SK-N-SH (cell line): Measurements from ENCODE around the gene MCCC1. TPM values are rescaled to one million over a fixed set of nuclear protein-coding genes. Genes with fewer than 3 reads are reported as not detected.

Experiments used
- CTCF ChIA-PET: fragments of 300-600, 350-600 bp; formaldehyde crosslinking; extraction: SDS; loops from one replicate; lab custom pipeline; 2021; lab: Yijun Ruan, JAX
- POLR2A ChIA-PET: fragments of 350-600 bp; sonication (Branson Sonifier 250); formaldehyde crosslinking; extraction: SDS; loops from one replicate; lab custom pipeline; 2020; ENCODE audit warnings: antibody characterized with exemption, inconsistent platforms; lab: Yijun Ruan, JAX
- DNase-seq: peaks from one replicate; pipeline ENCODE4 v3.0.0; 2012
- H2AFZ ChIP-seq: fragments of 200-600 bp; sonication (generic); 2 replicates; pipeline ENCODE4 v1.8.1; 2016; ENCODE audit warnings: antibody characterized with exemption, mild to moderate bottlenecking, low read depth
- H3F3A ChIP-seq: fragments of 200-600 bp; sonication (generic); replicated peaks from 2 replicates; pipeline ENCODE3; 2016; ENCODE audit warnings: antibody characterized with exemption, mild to moderate bottlenecking; ENCODE audit not compliant: insufficient read depth
- H3K27ac ChIP-seq, 2 experiments: fragments of 200-500 bp in 1 of 2; fragments of 200-600 bp in 1 of 2; sonication (Bioruptor generic) in 1 of 2; sonication (generic), shearing (Covaris generic) in 1 of 2; 2 replicates each; pipeline versions ENCODE4 v1.5.1 to v1.6.1; 2014 to 2016; ENCODE audit warnings: low read depth in 2 of 2, inconsistent platforms in 1 of 2, low read length in 1 of 2, mild to moderate bottlenecking in 1 of 2, mixed read lengths in 1 of 2
- H3K27me3 ChIP-seq: fragments of 200-600 bp; sonication (generic), shearing (Covaris generic); 2 replicates; pipeline ENCODE4 v1.6.1; 2016; ENCODE audit warnings: mixed run types; ENCODE audit not compliant: insufficient read depth
- H3K36me3 ChIP-seq, 2 experiments: fragments of 200-500 bp in 1 of 2; fragments of 200-600 bp in 1 of 2; sonication (Bioruptor generic) in 1 of 2; sonication (generic) in 1 of 2; replicated peaks in 1 of 2; 2 replicates each; pipeline versions ENCODE3 to v1.5.1; 2014 to 2016; ENCODE audit warnings: low read length in 1 of 2, mild to moderate bottlenecking in 1 of 2; ENCODE audit not compliant: insufficient read depth in 2 of 2, control insufficient read depth in 1 of 2
- H3K4me1 ChIP-seq, 2 experiments: fragments of 200-500 bp in 1 of 2; fragments of 200-600 bp in 1 of 2; sonication (Bioruptor generic) in 1 of 2; sonication (generic), shearing (Covaris generic) in 1 of 2; 2 replicates each; pipeline versions ENCODE4 v1.5.1 to v1.6.1; 2014 to 2016; ENCODE audit warnings: low read depth in 1 of 2, low read length in 1 of 2, mixed run types in 1 of 2; ENCODE audit not compliant: insufficient read depth in 2 of 2, control insufficient read depth in 1 of 2
- H3K4me2 ChIP-seq: fragments of 200-600 bp; sonication (generic), shearing (Covaris generic); 2 replicates; pipeline ENCODE4 v1.6.1; 2017; ENCODE audit warnings: mixed run types
- H3K4me3 ChIP-seq, 2 experiments: fragments of 200-500 bp in 1 of 2; fragments of 200-600 bp in 1 of 2; sonication (Bioruptor generic) in 1 of 2; sonication (generic), shearing (Covaris generic) in 1 of 2; 2 replicates each; pipeline versions ENCODE4 v1.5.1 to v1.8.1; 2014 to 2016; ENCODE audit warnings: low read depth in 2 of 2, inconsistent platforms in 1 of 2, low read length in 1 of 2, mild to moderate bottlenecking in 1 of 2, mixed read lengths in 1 of 2, moderate library complexity in 1 of 2
- H3K79me2 ChIP-seq: fragments of 200-600 bp; sonication (generic); 2 replicates; pipeline ENCODE4 v1.8.1; 2017; ENCODE audit warnings: mild to moderate bottlenecking; ENCODE audit not compliant: insufficient read depth
- H3K9ac ChIP-seq: fragments of 200-600 bp; sonication (generic); 2 replicates; pipeline ENCODE4 v1.6.1; 2017; ENCODE audit warnings: mixed run types
- H3K9me2 ChIP-seq: fragments of 200-600 bp; sonication (generic); 2 replicates; pipeline ENCODE4 v1.6.1; 2017; ENCODE audit warnings: mixed run types
- H3K9me3 ChIP-seq: fragments of 200-600 bp; sonication (generic); 2 replicates; pipeline ENCODE4 v1.6.1; 2017; ENCODE audit warnings: mixed run types, mild to moderate bottlenecking, moderate library complexity
- H4K20me1 ChIP-seq: fragments of 200-600 bp; sonication (generic); 2 replicates; pipeline ENCODE4 v1.6.1; 2017; ENCODE audit warnings: mild to moderate bottlenecking, mixed run types; ENCODE audit not compliant: insufficient read depth
- CHD2 ChIP-seq: fragments of 150-350 bp; IDR thresholded peaks from 2 replicates; pipeline ENCODE4 v1.6.1; 2018; ENCODE audit warnings: low read length; ENCODE audit not compliant: partially characterized antibody
- ELF1 ChIP-seq: IDR thresholded peaks from 2 replicates; pipeline ENCODE4 v1.4.0; 2012
- EZH2phosphoT487 ChIP-seq: fragments of 200-600 bp; sonication (generic); IDR thresholded peaks from 2 replicates; pipeline ENCODE4 v1.6.1; 2017; ENCODE audit warnings: low read depth, mixed run types, mild to moderate bottlenecking, antibody characterized with exemption, moderate library complexity, borderline replicate concordance
- JUND ChIP-seq: IDR thresholded peaks from 2 replicates; pipeline ENCODE4 v1.4.0; 2012
- MEF2A ChIP-seq: IDR thresholded peaks from 2 replicates; pipeline ENCODE4 v1.4.0; 2012; ENCODE audit warnings: low read depth, borderline replicate concordance
- MXI1 ChIP-seq: IDR thresholded peaks from 2 replicates; pipeline ENCODE4 v1.6.1; 2012; ENCODE audit warnings: mild to moderate bottlenecking, low read depth, low read length, improper control_type of control experiment
- NFIC ChIP-seq: IDR thresholded peaks from 2 replicates; pipeline ENCODE4 v1.4.0; 2012; ENCODE audit warnings: borderline replicate concordance
- NRF1 ChIP-seq: IDR thresholded peaks from 2 replicates; pipeline ENCODE4 v1.6.1; 2012; ENCODE audit warnings: low read depth, mild to moderate bottlenecking, low read length
- PBX3 ChIP-seq: IDR thresholded peaks from 2 replicates; pipeline ENCODE4; 2012
- RCOR1 ChIP-seq: fragments of 150-350 bp; IDR thresholded peaks from 2 replicates; pipeline ENCODE4 v1.6.1; 2017; ENCODE audit warnings: antibody characterized with exemption, low read length
- RFX5 ChIP-seq: IDR thresholded peaks from 2 replicates; pipeline ENCODE4 v1.6.1; 2012; ENCODE audit warnings: mild to moderate bottlenecking, improper control_type of control experiment, low read length
- TAF1 ChIP-seq: IDR thresholded peaks from 2 replicates; pipeline ENCODE4 v1.6.1; 2012; ENCODE audit warnings: low read depth, mild to moderate bottlenecking, low read length, moderate library complexity, borderline replicate concordance
- YY1 ChIP-seq: IDR thresholded peaks from 2 replicates; pipeline ENCODE4 v1.4.0; 2012; ENCODE audit warnings: low read depth, mild to moderate bottlenecking
- WGBS: methylation state at CpG from one replicate; pipeline ENCODE4 v1.1.6; 2017; ENCODE audit warnings: low lambda C conversion rate; 5-methylcytosine and 5-hydroxymethylcytosine counted together
- polyA plus RNA-seq, 3 experiments: library from polyadenylated mRNA; depleted of rRNA; stranded (reverse); fragments of >200 nt; gene quantifications; 2 replicates each; pipeline ENCODE4 v1.2.3, GENCODE V29; 2012
- TF ChIP-seq, protein P1 (sequence below): IDR thresholded peaks from 2 replicates; pipeline ENCODE4 v1.4.0; 2012; ENCODE audit warnings: low read depth, borderline replicate concordance
- TF ChIP-seq, protein P2 (sequence below): IDR thresholded peaks from 2 replicates; pipeline ENCODE4 v1.4.0; 2012; ENCODE audit warnings: low read depth
- TF ChIP-seq, protein P3 (sequence below): fragments of 200-600 bp; sonication (generic); IDR thresholded peaks from 2 replicates; pipeline ENCODE4 v1.6.1; 2017; ENCODE audit warnings: antibody characterized with exemption, mild to moderate bottlenecking, moderate library complexity
- TF ChIP-seq, protein P4 (sequence below): IDR thresholded peaks from 2 replicates; pipeline ENCODE4 v1.6.1; 2012; ENCODE audit warnings: mild to moderate bottlenecking, low read depth, low read length, moderate library complexity

The MCCC1 gene
- polyA plus RNA-seq, 1 of the 3 experiments (the other 2 are of a cell fraction): 15.4 TPM

DNA sequence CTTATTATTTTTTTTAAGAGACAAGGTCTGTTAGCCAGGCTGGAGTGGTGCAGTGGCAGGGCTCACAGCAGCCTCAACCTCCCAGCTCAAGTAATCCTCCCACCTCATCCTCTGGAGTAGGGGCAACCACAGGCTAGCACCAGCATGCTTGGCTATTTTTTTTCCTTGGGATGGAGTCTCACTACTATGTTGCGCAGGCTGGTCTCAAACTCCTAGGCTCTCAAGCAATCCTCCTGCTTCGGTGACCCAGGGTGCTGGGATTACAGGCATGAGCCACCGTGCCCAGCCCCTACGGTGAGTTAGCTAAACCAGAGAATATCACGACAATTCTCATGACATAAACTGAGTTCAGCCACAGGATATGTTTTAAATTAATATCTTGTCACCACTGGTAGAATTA lies 120.9 kb downstream of the MCCC1 start:
- no peaks in the 10 kb centered on the region for H3K9me2 ChIP-seq
- ChIA-PET CTCF (interaction anchor here (0.6 to 1.7 kb wide), 2 partner anchors 48 to 1251 kb away, joined by 3 read pairs; no protein-coding TSS in a partner anchor), POLR2A (interaction anchor here (0.6 kb wide), 1 partner anchor 333 kb away, joined by 3 read pairs; no protein-coding TSS in a partner anchor)
- no peaks in the 10 kb centered on the region for H3K27me3 ChIP-seq
- peaks cover 32% of the 10 kb centered on the region for H4K20me1 ChIP-seq
- H2AFZ ChIP-seq: no peak overlapping the region
- peaks cover 12% of the 10 kb centered on the region for H3F3A ChIP-seq
- no peak overlapping the region for H3K4me3 ChIP-seq
- no peak overlapping the region for H3K9ac ChIP-seq
- WGBS: 76% methylated on average over 4 of the region's 5 CpGs
- no peaks in the 10 kb centered on the region for H3K9me3 ChIP-seq
- peaks cover 64% of the 10 kb centered on the region for H3K79me2 ChIP-seq
- no peak for TF ChIP-seq CHD2
- TF ChIP-seq NRF1: no peak
- TF ChIP-seq, protein P1, sequence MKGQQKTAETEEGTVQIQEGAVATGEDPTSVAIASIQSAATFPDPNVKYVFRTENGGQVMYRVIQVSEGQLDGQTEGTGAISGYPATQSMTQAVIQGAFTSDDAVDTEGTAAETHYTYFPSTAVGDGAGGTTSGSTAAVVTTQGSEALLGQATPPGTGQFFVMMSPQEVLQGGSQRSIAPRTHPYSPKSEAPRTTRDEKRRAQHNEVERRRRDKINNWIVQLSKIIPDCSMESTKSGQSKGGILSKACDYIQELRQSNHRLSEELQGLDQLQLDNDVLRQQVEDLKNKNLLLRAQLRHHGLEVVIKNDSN: no peak
- TF ChIP-seq MEF2A: no peak
- no peak for TF ChIP-seq NFIC
- TF ChIP-seq MXI1: no peak
- TF ChIP-seq JUND: no peak
- TF ChIP-seq YY1: no peak
- no peak for TF ChIP-seq RFX5
- no peak for TF ChIP-seq ELF1
- TF ChIP-seq, protein P2, sequence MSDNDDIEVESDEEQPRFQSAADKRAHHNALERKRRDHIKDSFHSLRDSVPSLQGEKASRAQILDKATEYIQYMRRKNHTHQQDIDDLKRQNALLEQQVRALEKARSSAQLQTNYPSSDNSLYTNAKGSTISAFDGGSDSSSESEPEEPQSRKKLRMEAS: no peak
- TF ChIP-seq EZH2phosphoT487: no peak
- peaks cover 0 to 1% of the 10 kb centered on the region in 2 experiments for H3K36me3 ChIP-seq
- H3K27ac ChIP-seq: no peak overlapping the region
- no peak for DNase-seq
- H3K4me1 ChIP-seq: peaks cover 0 to 12% of the 10 kb centered on the region in 2 experiments; a peak in 3 of 4 replicates
- peak overlapping the region; percentile 84 for H3K4me2 ChIP-seq

- POLR2A ChIA-PET: interaction anchor here (1.0 kb wide), 1 partner anchor 8 kb away, joined by 3 read pairs; no protein-coding TSS in a partner anchor
- Histone ChIP-seq H3F3A (peaks cover 12% of the 10 kb centered on the region), H4K20me1 (peaks cover 40% of the 10 kb centered on the region), H3K9ac (no peak overlapping the region), H3K4me3 (no peak overlapping the region), H3K36me3 (peaks cover 0 to 5% of the 10 kb centered on the region in 2 experiments), H3K27me3 (no peaks in the 10 kb centered on the region), H3K4me2 (no peak overlapping the region), H3K9me2 (no peaks in the 10 kb centered on the region), H3K27ac (no peak overlapping the region), H3K79me2 (peaks cover 99% of the 10 kb centered on the region), H3K9me3 (no peaks in the 10 kb centered on the region), H3K4me1 (peaks cover 0 to 11% of the 10 kb centered on the region in 2 experiments; a peak in 1 of 4 replicates), H2AFZ (no peak overlapping the region)
- CTCF ChIA-PET: no interaction called here
- no peak for DNase-seq
- TF ChIP-seq, protein P3, sequence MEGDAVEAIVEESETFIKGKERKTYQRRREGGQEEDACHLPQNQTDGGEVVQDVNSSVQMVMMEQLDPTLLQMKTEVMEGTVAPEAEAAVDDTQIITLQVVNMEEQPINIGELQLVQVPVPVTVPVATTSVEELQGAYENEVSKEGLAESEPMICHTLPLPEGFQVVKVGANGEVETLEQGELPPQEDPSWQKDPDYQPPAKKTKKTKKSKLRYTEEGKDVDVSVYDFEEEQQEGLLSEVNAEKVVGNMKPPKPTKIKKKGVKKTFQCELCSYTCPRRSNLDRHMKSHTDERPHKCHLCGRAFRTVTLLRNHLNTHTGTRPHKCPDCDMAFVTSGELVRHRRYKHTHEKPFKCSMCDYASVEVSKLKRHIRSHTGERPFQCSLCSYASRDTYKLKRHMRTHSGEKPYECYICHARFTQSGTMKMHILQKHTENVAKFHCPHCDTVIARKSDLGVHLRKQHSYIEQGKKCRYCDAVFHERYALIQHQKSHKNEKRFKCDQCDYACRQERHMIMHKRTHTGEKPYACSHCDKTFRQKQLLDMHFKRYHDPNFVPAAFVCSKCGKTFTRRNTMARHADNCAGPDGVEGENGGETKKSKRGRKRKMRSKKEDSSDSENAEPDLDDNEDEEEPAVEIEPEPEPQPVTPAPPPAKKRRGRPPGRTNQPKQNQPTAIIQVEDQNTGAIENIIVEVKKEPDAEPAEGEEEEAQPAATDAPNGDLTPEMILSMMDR: no peak
- TF ChIP-seq TAF1 (no peak), PBX3 (no peak), NFIC (no peak), CHD2 (no peak), RCOR1 (no peak)
- TF ChIP-seq, protein P1: no peak
- TF ChIP-seq, protein P4, sequence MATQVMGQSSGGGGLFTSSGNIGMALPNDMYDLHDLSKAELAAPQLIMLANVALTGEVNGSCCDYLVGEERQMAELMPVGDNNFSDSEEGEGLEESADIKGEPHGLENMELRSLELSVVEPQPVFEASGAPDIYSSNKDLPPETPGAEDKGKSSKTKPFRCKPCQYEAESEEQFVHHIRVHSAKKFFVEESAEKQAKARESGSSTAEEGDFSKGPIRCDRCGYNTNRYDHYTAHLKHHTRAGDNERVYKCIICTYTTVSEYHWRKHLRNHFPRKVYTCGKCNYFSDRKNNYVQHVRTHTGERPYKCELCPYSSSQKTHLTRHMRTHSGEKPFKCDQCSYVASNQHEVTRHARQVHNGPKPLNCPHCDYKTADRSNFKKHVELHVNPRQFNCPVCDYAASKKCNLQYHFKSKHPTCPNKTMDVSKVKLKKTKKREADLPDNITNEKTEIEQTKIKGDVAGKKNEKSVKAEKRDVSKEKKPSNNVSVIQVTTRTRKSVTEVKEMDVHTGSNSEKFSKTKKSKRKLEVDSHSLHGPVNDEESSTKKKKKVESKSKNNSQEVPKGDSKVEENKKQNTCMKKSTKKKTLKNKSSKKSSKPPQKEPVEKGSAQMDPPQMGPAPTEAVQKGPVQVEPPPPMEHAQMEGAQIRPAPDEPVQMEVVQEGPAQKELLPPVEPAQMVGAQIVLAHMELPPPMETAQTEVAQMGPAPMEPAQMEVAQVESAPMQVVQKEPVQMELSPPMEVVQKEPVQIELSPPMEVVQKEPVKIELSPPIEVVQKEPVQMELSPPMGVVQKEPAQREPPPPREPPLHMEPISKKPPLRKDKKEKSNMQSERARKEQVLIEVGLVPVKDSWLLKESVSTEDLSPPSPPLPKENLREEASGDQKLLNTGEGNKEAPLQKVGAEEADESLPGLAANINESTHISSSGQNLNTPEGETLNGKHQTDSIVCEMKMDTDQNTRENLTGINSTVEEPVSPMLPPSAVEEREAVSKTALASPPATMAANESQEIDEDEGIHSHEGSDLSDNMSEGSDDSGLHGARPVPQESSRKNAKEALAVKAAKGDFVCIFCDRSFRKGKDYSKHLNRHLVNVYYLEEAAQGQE: no peak
- 95% methylated on average over 5 of the region's 5 CpGs for WGBS
Observed at GRCh38 chr3:182973047-182973446, 126.2 kb downstream of the MCCC1 start.
